ENCODE results near the gene JMJD4. TPM values are rescaled to one million over a fixed set of nuclear protein-coding genes. Genes with fewer than 3 reads are reported as not detected.

JMJD4 gene
- total and polyA plus RNA-seq, 2 of the 4 experiments (the other 2 are of a cell fraction) = 24.6 to 28.5 TPM

- no peak overlapping the region for H2BK5ac ChIP-seq (ENCODE audit: low read depth, low read length, poor library complexity, severe bottlenecking)
- H3K27me3 ChIP-seq (ENCODE audit: control insufficient read depth, insufficient read depth, low read length) = no peaks in the 10 kb centered on the region
- no peak overlapping the region for H3K18ac ChIP-seq (ENCODE audit: low read depth, low read length)
- H3K36me3 ChIP-seq (ENCODE audit: control insufficient read depth, insufficient read depth, low read length) = peaks cover 26% of the 10 kb centered on the region
- no peak overlapping the region for H3K4me2 ChIP-seq (ENCODE audit: low read depth, low read length)
- peaks cover 31 to 85% of the 10 kb centered on the region in 2 experiments for H3K79me1 ChIP-seq (ENCODE audit: low read depth in 1 of 2, low read length in 2 of 2)
- no peak overlapping the region for H3K56ac ChIP-seq (ENCODE audit: extremely low read depth, insufficient read depth, low read length)
- no peak overlapping the region for H3K23ac ChIP-seq (ENCODE audit: low read depth, low read length)
- 60% methylated on average over 3 of the region's 19 CpGs; no CpG with 5 or more reads in 1 of the 2 experiments for WGBS, 2 experiments (ENCODE audit: extremely low coverage in 2 of 2, insufficient read length in 1 of 2)
- no peak overlapping the region for H3K14ac ChIP-seq (replicated peaks; ENCODE audit: low read depth, low read length)
- H2AK9ac ChIP-seq (replicated peaks; ENCODE audit: low read depth, low read length, poor library complexity) = no peak overlapping the region
- intact Hi-C loops (cut with micrococcal nuclease) = no loop called here
- in situ Hi-C loops (cut with MboI; ENCODE audit: low sequenced_read_pairs) = no loop called here
- dilution Hi-C loops (cut with HindIII; ENCODE audit: low sequenced_read_pairs, unreplicated experiment) = no loop called here
- no peak overlapping the region for H2BK120ac ChIP-seq (ENCODE audit: low read depth, low read length)
- no peaks in the 10 kb centered on the region for H3K9me3 ChIP-seq (ENCODE audit: control insufficient read depth, insufficient read depth, low read length)
- no TSS peak for BruUV-seq (replicated peaks)
- no peak overlapping the region for H4K5ac ChIP-seq (ENCODE audit: low read depth, low read length)
- H4K91ac ChIP-seq (ENCODE audit: insufficient read depth, low read depth, low read length) = no peak overlapping the region
- ChIA-PET POLR2A (ENCODE audit: unreplicated experiment) (no interaction called here), CTCF (interaction anchor here (0.7 kb wide), 1 partner anchor 9 kb away, joined by 3 read pairs; no protein-coding TSS in a partner anchor)
- ATAC-seq (ENCODE audit: low read depth) (no peak), DNase-seq (no peak)
- H4K20me1 ChIP-seq (ENCODE audit: insufficient read depth, low read length) = peaks cover 51% of the 10 kb centered on the region
- H3K4ac ChIP-seq (ENCODE audit: low read depth, low read length) = no peak overlapping the region
- no peak overlapping the region for H3K27ac ChIP-seq (ENCODE audit: insufficient read depth, low read length)
- peaks cover 12% of the 10 kb centered on the region for H3K9me1 ChIP-seq (ENCODE audit: insufficient read depth, low read length)
- H2AFZ ChIP-seq (replicated peaks; ENCODE audit: low read length, poor library complexity) = no peak overlapping the region
- H2BK20ac ChIP-seq (ENCODE audit: low read depth, low read length) = no peak overlapping the region
- H2AK5ac ChIP-seq (ENCODE audit: low read depth, low read length) = no peak overlapping the region
- no peak for TF ChIP-seq SMC3 (IDR thresholded peaks at IDR 0.05; ENCODE audit: low read depth, low read length)
- TF ChIP-seq CHD1 (IDR thresholded peaks at IDR 0.05; ENCODE audit: low read depth, low read length) = no peak
- no peak for TF ChIP-seq FOS (IDR thresholded peaks at IDR 0.05; ENCODE audit: low read depth, low read length)
- no peak for TF ChIP-seq RAD21 (IDR thresholded peaks at IDR 0.05; ENCODE audit: low read length)
- no peak for TF ChIP-seq USF2 (IDR thresholded peaks at IDR 0.05; ENCODE audit: low read depth, low read length)
- TF ChIP-seq CTCF (conservative IDR thresholded peaks at IDR 0.05; ENCODE audit: low read depth, low read length) = no peak
- no peak for TF ChIP-seq BHLHE40 (IDR thresholded peaks at IDR 0.05; ENCODE audit: low read depth, low read length)
- no peak for TF ChIP-seq MAFK (IDR thresholded peaks at IDR 0.05; ENCODE audit: low read depth, low read length)
- TF ChIP-seq NFE2L2 (IDR thresholded peaks at IDR 0.05; ENCODE audit: low read depth, low read length) = no peak
- no peak for TF ChIP-seq RFX5 (IDR thresholded peaks at IDR 0.05; ENCODE audit: low read depth, low read length)
- TF ChIP-seq MXI1 (IDR thresholded peaks at IDR 0.05; ENCODE audit: borderline replicate concordance, low read depth, low read length) = no peak
- no peak overlapping the region for H3K4me3 ChIP-seq (ENCODE audit: insufficient read depth, low read depth, low read length)
- no peak overlapping the region for H4K8ac ChIP-seq (ENCODE audit: low read depth in 2 of 2, low read length in 2 of 2)
- no peak overlapping the region for H2BK15ac ChIP-seq (ENCODE audit: low read depth, low read length)
- H3K4me1 ChIP-seq (ENCODE audit: control insufficient read depth, insufficient read depth, low read length) = peaks cover 8% of the 10 kb centered on the region
- H3K9ac ChIP-seq (ENCODE audit: low read depth, low read length) = no peak overlapping the region
Measured at GRCh38 chr1:227749916-227750710, 15.0 kb upstream of the JMJD4 start.
